Measurements from ENCODE around the gene MORN1.

The MORN1 gene

GRCh38 chr1:2352897-2353550, 38.3 kb downstream of the MORN1 start:
- no peak for TF ChIP-seq TAF1 (IDR thresholded peaks at IDR 0.05; ENCODE audit: low read depth)
- TF ChIP-seq TCF12 (IDR thresholded peaks at IDR 0.05; ENCODE audit: low read depth), result no peak
- no peak for TF ChIP-seq FOXM1 (IDR thresholded peaks at IDR 0.05; ENCODE audit: borderline replicate concordance, low read depth)
- TF ChIP-seq EP300 (IDR thresholded peaks at IDR 0.05; ENCODE audit: borderline replicate concordance), result no peak
- no peak for TF ChIP-seq REST (IDR thresholded peaks at IDR 0.05; ENCODE audit: low read depth)
- no peak for TF ChIP-seq USF1 (IDR thresholded peaks at IDR 0.05)
- TF ChIP-seq CREB1 (IDR thresholded peaks at IDR 0.05; ENCODE audit: low read depth), result no peak
- TF ChIP-seq TEAD4 (IDR thresholded peaks at IDR 0.05), result no peak
- TF ChIP-seq CEBPB (IDR thresholded peaks at IDR 0.05), result no peak

GRCh38 chr1:2352341-2352896, 38.9 kb downstream of the MORN1 start:
- TF ChIP-seq TAF1 (IDR thresholded peaks at IDR 0.05; ENCODE audit: low read depth), result no peak
- no peak for TF ChIP-seq CEBPB (IDR thresholded peaks at IDR 0.05)
- TF ChIP-seq ZBTB7A (IDR thresholded peaks at IDR 0.05; ENCODE audit: low read depth), result no peak
- no peak for TF ChIP-seq EP300 (IDR thresholded peaks at IDR 0.05; ENCODE audit: borderline replicate concordance)
- TF ChIP-seq TEAD4 (IDR thresholded peaks at IDR 0.05), result no peak

GRCh38 chr1:2351723-2352122, 39.6 kb downstream of the MORN1 start:
- TF ChIP-seq MAX (IDR thresholded peaks at IDR 0.05), result no peak
- TF ChIP-seq USF1 (IDR thresholded peaks at IDR 0.05), result no peak
- TF ChIP-seq TAF1 (IDR thresholded peaks at IDR 0.05; ENCODE audit: low read depth), result no peak
- TF ChIP-seq TCF12 (IDR thresholded peaks at IDR 0.05; ENCODE audit: low read depth), result no peak
- TF ChIP-seq CEBPB (IDR thresholded peaks at IDR 0.05), result no peak
- no peak for TF ChIP-seq RAD21 (IDR thresholded peaks at IDR 0.05; ENCODE audit: low read depth)
- TF ChIP-seq NFIC (IDR thresholded peaks at IDR 0.05), result no peak
- TF ChIP-seq EP300 (IDR thresholded peaks at IDR 0.05; ENCODE audit: borderline replicate concordance), result no peak
- no peak for TF ChIP-seq REST (IDR thresholded peaks at IDR 0.05; ENCODE audit: low read depth)
- TF ChIP-seq TEAD4 (IDR thresholded peaks at IDR 0.05), result no peak
- TF ChIP-seq ZBTB7A (IDR thresholded peaks at IDR 0.05; ENCODE audit: low read depth), result no peak
- no peak for TF ChIP-seq YY1 (IDR thresholded peaks at IDR 0.05; ENCODE audit: low read depth)
- no peak for TF ChIP-seq CREB1 (IDR thresholded peaks at IDR 0.05; ENCODE audit: low read depth)
- no peak for TF ChIP-seq EGR1 (IDR thresholded peaks at IDR 0.05)
- TF ChIP-seq FOXM1 (IDR thresholded peaks at IDR 0.05; ENCODE audit: borderline replicate concordance, low read depth), result no peak

GRCh38 chr1:2350911-2351655, 40.3 kb downstream of the MORN1 start:
- TF ChIP-seq TAF1 (IDR thresholded peaks at IDR 0.05; ENCODE audit: low read depth), result no peak
- TF ChIP-seq EP300 (IDR thresholded peaks at IDR 0.05; ENCODE audit: borderline replicate concordance), result no peak
- TF ChIP-seq USF1 (IDR thresholded peaks at IDR 0.05), result no peak
- TF ChIP-seq ZBTB7A (IDR thresholded peaks at IDR 0.05; ENCODE audit: low read depth), result no peak
- no peak for TF ChIP-seq CEBPB (IDR thresholded peaks at IDR 0.05)
- TF ChIP-seq CREB1 (IDR thresholded peaks at IDR 0.05; ENCODE audit: low read depth), result no peak
- no peak for TF ChIP-seq YY1 (IDR thresholded peaks at IDR 0.05; ENCODE audit: low read depth)
- TF ChIP-seq TEAD4 (IDR thresholded peaks at IDR 0.05), result no peak
- TF ChIP-seq FOXM1 (IDR thresholded peaks at IDR 0.05; ENCODE audit: borderline replicate concordance, low read depth), result no peak
- TF ChIP-seq NFIC (IDR thresholded peaks at IDR 0.05), result no peak
- no peak for TF ChIP-seq EGR1 (IDR thresholded peaks at IDR 0.05)
- TF ChIP-seq REST (IDR thresholded peaks at IDR 0.05; ENCODE audit: low read depth), result no peak
- no peak for TF ChIP-seq TCF12 (IDR thresholded peaks at IDR 0.05; ENCODE audit: low read depth)
- no peak for TF ChIP-seq MAX (IDR thresholded peaks at IDR 0.05)
- no peak for TF ChIP-seq RAD21 (IDR thresholded peaks at IDR 0.05; ENCODE audit: low read depth)
